WERI-Rb-1 (cell line): ENCODE data around the gene GNG7.
"Not testable (repeated sequence)": the region's sequence is repeated elsewhere in the genome, so short reads cannot be mapped to it uniquely, and the experiment has no call there.

Source experiments
- DNase-seq: peaks from one replicate; pipeline ENCODE4 v3.0.0-alpha.2; 2020
- H3K27ac ChIP-seq: fragments of 250-450 bp; sonication (Bioruptor Pico); 2 replicates; pipeline ENCODE4 v1.5.1; 2020; ENCODE audit warnings: mild to moderate bottlenecking, moderate library complexity
- H3K27me3 ChIP-seq: fragments of 250-450 bp; sonication (Bioruptor Pico); 2 replicates; pipeline ENCODE4 v1.5.1; 2021; ENCODE audit warnings: mild to moderate bottlenecking, low read depth, moderate library complexity; ENCODE audit not compliant: insufficient read depth, severe bottlenecking
- H3K36me3 ChIP-seq: fragments of 250-450 bp; sonication (Bioruptor Pico); 2 replicates; pipeline ENCODE4 v1.5.1; 2020; ENCODE audit warnings: mild to moderate bottlenecking, moderate library complexity
- H3K4me3 ChIP-seq: 2 replicates; pipeline ENCODE4 v1.5.1; 2011; ENCODE audit warnings: low read depth, mild to moderate bottlenecking, control low read depth, low read length
- H3K9me3 ChIP-seq: fragments of 250-450 bp; sonication (Bioruptor Pico); 2 replicates; pipeline ENCODE4 v1.5.1; 2021; ENCODE audit warnings: mild to moderate bottlenecking, moderate library complexity; ENCODE audit not compliant: severe bottlenecking
- CTCF ChIP-seq: IDR thresholded peaks from 2 replicates; pipeline ENCODE4 v1.5.1; 2011; ENCODE audit warnings: low read depth, mild to moderate bottlenecking, control low read depth, inconsistent platforms, low read length

Gene GNG7

GRCh38 chr19:2652504-2653099 is 49.9 kb downstream of the GNG7 start:
- DNase-seq: no peak
- Histone ChIP-seq H3K27ac (no peak overlapping the region), H3K4me3 (no peak overlapping the region), H3K27me3 (peaks cover 7% of the 10 kb centered on the region), H3K9me3 (no peaks in the 10 kb centered on the region), H3K36me3 (no peaks in the 10 kb centered on the region)
- no peak for TF ChIP-seq CTCF

DNA sequence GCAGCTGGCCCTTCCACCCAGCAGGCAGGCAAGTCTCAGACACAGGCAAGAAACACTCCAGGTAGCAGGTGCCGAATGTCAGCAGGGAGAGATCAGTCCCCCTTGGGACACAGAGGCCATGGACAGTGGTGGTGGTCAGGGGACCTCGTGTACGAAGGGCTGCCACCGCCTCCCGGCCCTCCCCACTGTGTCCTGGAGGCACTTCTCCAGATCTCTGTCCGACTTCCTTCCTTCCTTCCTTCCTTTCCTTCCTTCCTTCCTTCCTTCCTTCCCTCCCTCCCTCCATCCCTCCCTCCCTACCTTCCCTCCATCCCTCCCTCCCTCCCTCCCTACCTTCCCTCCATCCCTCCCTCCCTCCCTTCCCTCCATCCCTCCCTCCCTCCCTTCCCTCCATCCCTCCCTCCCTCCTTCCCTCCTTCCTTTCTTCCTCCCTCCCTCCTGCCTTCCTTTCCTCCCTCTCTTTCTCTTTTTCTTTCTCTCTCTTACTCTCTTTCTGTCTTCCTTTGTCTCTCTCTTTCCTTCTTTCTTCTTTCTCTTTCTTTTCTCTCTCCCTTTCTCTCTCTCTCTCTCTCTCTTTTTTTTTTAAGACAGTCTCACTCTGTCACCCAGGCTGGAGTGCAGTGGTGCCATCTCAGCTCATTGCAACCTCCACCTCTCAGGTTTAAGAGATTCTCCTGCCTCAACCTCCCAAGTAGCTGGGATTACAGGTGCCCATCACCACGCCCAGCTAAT is 51.3 kb downstream of the GNG7 start:
- not testable (repeated sequence) for DNase-seq, H3K9me3 ChIP-seq, H3K27me3 ChIP-seq, H3K36me3 ChIP-seq
- Histone ChIP-seq H3K27ac (peak overlapping the region; percentile 53), H3K4me3 (peak overlapping the region; percentile 26)

DNA sequence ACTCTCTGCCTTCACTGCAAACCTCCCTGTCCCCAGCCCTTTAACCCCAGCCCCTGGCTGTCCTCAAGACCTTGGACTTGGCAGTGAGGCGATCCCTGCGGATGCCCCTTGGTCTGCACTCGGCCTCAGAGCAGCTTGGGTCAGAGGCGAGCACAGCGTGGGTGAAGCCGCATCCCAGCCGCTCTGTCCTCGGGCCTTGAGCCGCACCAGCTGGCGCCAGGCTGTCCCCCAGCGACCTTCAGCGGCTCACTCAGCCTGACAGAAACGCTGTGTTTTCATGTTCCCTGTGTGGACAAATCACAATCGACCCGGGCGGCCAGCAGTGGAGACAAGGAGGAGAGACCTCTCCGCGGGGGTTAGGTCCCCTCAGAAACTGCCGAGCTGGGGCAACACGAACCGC is 52.0 kb downstream of the GNG7 start:
- TF ChIP-seq CTCF: 0 out of 2 replicates have a peak, but pooled peaks have one; percentile 4
- no peaks in the 10 kb centered on the region for H3K27me3 ChIP-seq
- peak; percentile 83 for DNase-seq
- H3K9me3 ChIP-seq: no peaks in the 10 kb centered on the region
- H3K36me3 ChIP-seq: no peaks in the 10 kb centered on the region
- peak overlapping the region; percentile 26 for H3K4me3 ChIP-seq
- peak overlapping the region; percentile 53 for H3K27ac ChIP-seq

GRCh38 chr19:2648528-2648937 is 54.0 kb downstream of the GNG7 start:
- peak; percentile 90 for DNase-seq
- H3K36me3 ChIP-seq: no peaks in the 10 kb centered on the region
- H3K9me3 ChIP-seq: no peaks in the 10 kb centered on the region
- peak; percentile 90 for TF ChIP-seq CTCF
- H3K27me3 ChIP-seq: no peaks in the 10 kb centered on the region
- no peak overlapping the region for H3K4me3 ChIP-seq
- H3K27ac ChIP-seq: no peak overlapping the region

GRCh38 chr19:2648099-2648498 is 54.4 kb downstream of the GNG7 start:
- Histone ChIP-seq H3K27me3 (no peaks in the 10 kb centered on the region), H3K27ac (no peak overlapping the region), H3K9me3 (no peaks in the 10 kb centered on the region), H3K36me3 (no peaks in the 10 kb centered on the region), H3K4me3 (no peak overlapping the region)
- TF ChIP-seq CTCF: no peak
- no peak for DNase-seq

DNA sequence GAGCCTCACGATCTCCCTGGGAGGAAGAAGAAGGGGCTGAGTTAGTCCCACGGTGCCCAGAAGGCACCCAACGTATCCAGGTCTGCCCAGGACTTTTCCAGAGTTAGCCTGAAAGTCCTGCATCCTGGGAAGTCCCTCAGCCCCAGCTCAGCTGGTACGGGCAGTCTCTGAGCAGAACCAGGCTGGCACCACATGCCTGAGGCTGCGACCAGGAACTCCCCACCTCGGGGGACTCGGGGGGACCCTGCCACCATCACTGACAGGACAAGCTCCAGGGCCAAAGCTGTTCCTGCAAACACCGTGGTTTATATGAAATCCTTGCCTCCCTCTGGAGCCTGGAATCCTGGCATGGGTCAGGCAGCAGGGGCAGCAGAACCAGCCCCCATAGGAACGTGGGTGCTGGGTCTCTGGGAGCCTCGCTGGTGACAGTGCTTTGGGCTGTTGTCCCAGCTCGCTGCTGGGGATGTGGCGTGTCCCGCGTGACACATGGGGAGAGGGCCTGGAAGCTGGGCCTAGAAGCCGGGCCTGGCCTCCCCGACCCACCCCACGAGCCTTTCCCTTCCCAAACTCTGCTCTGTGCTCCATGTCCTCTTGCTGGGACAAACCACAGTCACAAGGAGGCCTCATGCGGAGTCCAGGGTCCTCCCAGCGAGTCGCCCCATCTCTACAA is 55.5 kb downstream of the GNG7 start:
- Histone ChIP-seq H3K36me3 (no peaks in the 10 kb centered on the region), H3K4me3 (no peak overlapping the region), H3K27me3 (no peaks in the 10 kb centered on the region), H3K27ac (no peak overlapping the region), H3K9me3 (no peaks in the 10 kb centered on the region)
- no peak for DNase-seq
- no peak for TF ChIP-seq CTCF
